AG09319 (cell line): Measurements from ENCODE around the gene KBTBD2.

Experiments
- DNase-seq: peaks from one replicate; pipeline ENCODE4 v3.0.0-alpha.2; 2010; ENCODE audit warnings: low read depth; ENCODE audit errors: extremely low read depth
- TF ChIP-seq, protein P1 (sequence below): IDR thresholded peaks from 2 replicates; pipeline ENCODE4 v1.5.1; 2011; ENCODE audit warnings: low read depth, mild to moderate bottlenecking, inconsistent platforms, low read length, moderate library complexity

The KBTBD2 gene

GRCh38 chr7:32892521-32893206 is 1.1 kb upstream of the KBTBD2 start:
- TF ChIP-seq, protein P1, sequence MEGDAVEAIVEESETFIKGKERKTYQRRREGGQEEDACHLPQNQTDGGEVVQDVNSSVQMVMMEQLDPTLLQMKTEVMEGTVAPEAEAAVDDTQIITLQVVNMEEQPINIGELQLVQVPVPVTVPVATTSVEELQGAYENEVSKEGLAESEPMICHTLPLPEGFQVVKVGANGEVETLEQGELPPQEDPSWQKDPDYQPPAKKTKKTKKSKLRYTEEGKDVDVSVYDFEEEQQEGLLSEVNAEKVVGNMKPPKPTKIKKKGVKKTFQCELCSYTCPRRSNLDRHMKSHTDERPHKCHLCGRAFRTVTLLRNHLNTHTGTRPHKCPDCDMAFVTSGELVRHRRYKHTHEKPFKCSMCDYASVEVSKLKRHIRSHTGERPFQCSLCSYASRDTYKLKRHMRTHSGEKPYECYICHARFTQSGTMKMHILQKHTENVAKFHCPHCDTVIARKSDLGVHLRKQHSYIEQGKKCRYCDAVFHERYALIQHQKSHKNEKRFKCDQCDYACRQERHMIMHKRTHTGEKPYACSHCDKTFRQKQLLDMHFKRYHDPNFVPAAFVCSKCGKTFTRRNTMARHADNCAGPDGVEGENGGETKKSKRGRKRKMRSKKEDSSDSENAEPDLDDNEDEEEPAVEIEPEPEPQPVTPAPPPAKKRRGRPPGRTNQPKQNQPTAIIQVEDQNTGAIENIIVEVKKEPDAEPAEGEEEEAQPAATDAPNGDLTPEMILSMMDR, result no peak
- DNase-seq, result no peak

DNA sequence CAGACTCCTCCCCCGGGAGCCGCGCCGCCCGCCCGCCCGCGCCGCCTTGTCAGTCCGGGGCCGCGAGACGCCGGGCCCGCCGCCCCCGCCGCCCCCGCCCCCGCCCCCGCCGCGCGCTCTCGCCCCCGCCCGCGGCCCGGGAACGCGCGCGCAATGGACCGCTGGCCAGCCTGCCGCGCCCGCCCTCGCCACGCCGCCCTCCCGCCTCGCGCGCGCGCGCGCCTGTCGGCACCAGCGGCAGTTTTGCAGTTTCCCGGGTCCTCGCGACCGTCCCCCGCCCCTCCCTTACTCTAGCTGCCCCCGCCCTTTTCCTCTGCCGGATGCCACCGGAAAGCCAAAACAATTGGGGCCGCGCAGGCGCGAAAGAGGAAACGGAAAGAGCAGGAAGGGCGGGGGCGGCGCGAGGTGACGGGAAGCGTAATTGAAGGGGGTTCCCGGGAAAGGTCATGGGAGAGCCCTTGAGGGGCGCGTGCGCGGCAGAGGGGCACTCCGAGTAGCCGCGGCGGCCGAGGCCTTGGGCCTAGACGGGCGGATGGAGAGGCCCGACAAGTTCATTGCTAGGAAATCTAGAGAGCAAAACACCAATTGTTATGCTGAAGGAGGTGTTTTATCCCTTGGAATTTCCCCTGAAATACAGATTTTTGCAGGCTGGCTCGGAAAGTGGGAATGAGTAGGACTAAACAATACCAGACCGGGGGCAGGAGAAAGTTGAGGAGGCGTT is 400 bp upstream of the KBTBD2 start:
- TF ChIP-seq, protein P1, result no peak
- DNase-seq, result peak; percentile 88

GRCh38 chr7:32890793-32891042 is 842 bp downstream of the KBTBD2 start:
- TF ChIP-seq, protein P1, result no peak
- DNase-seq, result no peak

DNA sequence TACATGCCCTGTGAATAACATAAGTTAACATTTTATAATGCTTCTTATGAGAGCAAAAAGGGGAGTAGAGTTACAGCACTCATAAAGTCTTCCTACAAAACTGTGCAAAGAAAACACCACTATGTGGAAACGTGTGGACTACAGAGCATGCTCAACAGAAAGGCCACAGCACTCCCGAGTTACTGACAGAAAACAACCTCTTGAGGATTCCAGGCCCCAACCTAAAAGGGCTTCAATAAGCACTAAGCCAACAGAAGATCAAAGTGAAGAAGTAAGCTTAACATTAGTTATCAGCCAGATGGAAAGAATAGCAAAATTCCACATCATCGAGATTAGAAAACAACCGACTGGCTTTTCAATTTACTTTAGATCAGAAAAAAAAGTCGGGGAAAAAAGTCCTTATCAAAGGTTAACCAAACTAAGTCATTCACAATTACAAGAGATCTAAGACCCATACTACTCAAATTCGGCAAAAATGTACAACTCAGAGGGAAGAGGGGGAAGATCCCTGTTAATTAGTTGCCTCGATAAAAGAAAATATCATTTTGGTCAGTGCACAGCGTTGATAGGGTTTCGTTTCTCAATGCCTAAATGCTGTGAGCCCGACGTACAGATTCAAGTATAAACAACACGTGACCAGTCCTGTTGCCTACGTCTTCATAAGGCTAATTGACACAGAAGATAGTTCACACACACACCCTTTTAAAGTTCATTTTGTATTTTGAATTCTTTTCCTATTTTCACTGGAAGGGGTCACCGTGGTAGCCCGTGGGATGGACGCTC is 1.4 kb downstream of the KBTBD2 start:
- no peak for DNase-seq
- TF ChIP-seq, protein P1, result no peak

DNA sequence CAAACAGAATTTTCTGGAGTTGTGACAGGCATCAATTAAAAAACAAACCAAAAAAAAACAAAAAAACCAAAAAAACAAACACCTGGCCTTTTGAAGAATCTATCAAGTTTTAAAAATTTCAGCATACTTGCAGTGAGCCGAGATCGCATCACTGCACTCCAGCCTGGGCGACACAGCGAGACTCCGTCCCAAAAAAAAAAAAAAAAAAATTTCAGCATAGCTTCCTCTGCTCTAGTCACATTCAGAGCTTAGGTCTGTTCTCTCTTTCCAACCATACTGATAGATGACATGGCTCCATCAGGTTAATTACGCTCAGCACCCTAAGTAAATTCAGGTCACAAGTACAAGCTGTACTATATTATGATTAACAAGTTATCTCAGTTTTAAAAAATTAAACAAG is 3.1 kb downstream of the KBTBD2 start:
- DNase-seq, result no peak
- TF ChIP-seq, protein P1, result no peak

DNA sequence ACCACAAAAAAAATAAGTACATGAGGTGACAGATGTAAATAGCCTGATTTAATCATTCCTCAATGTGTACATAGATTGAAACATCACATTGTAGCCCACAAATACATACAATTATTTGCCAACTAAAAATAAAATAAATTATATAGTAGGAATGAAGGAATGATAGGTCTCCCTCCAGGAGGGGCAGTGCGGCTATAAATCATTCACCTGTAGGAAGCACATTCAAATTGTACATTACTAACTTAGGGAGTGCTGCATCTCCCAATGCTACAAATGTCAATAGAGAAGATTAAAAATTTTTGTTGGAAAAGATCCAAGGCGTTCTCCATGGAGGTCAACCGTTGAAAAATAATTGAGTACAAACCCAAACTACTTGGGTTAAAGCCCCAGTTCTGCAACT is 4.2 kb downstream of the KBTBD2 start:
- DNase-seq, result no peak
- TF ChIP-seq, protein P1, result no peak
